HFF-Myc (cell line): ENCODE measurements around the gene GDI2.

ENCODE experiments used
- DNase-seq: peaks from one replicate; pipeline ENCODE4 v3.0.0-alpha.2; 2011; ENCODE audit warnings: low read depth; ENCODE audit errors: extremely low read depth
- H3K4me3 ChIP-seq: replicated peaks from 2 replicates; pipeline ENCODE4 v1.5.1; 2011; ENCODE audit warnings: low read depth, mild to moderate bottlenecking, control low read depth, low read length
- CTCF ChIP-seq: IDR thresholded peaks from 2 replicates; pipeline ENCODE4 v1.5.1; 2012; ENCODE audit warnings: mild to moderate bottlenecking, low read depth, low read length, control low read depth; ENCODE audit errors: missing control alignments

Gene GDI2

GRCh38 chr10:5748394-5748803 lies 64.8 kb downstream of the GDI2 start:
- DNase-seq: no peak
- no peak overlapping the region for H3K4me3 ChIP-seq
- TF ChIP-seq CTCF: no peak

- no peak overlapping the region for H3K4me3 ChIP-seq
- no peak for DNase-seq
- TF ChIP-seq CTCF: no peak
Observed at GRCh38 chr10:5746197-5746596, 67.0 kb downstream of the GDI2 start.

GRCh38 chr10:5744849-5745248 lies 68.4 kb downstream of the GDI2 start:
- TF ChIP-seq CTCF: no peak
- H3K4me3 ChIP-seq: no peak overlapping the region
- no peak for DNase-seq

- H3K4me3 ChIP-seq: no peak overlapping the region
- TF ChIP-seq CTCF: no peak
- no peak for DNase-seq
Observed at GRCh38 chr10:5743736-5744135, 69.5 kb downstream of the GDI2 start.

- H3K4me3 ChIP-seq: no peak overlapping the region
- TF ChIP-seq CTCF: no peak
- DNase-seq: no peak
Observed at GRCh38 chr10:5742116-5742515, 71.1 kb downstream of the GDI2 start.

- TF ChIP-seq CTCF: no peak
- DNase-seq: no peak
- H3K4me3 ChIP-seq: no peak overlapping the region
Observed at GRCh38 chr10:5741276-5741675, 72.0 kb downstream of the GDI2 start.

GRCh38 chr10:5738427-5738826 lies 74.8 kb downstream of the GDI2 start:
- TF ChIP-seq CTCF: no peak
- H3K4me3 ChIP-seq: no peak overlapping the region
- no peak for DNase-seq
